ENCODE measurements around the gene FAT1.

The FAT1 gene

GRCh38 chr4:186554914-186555827 is 168.5 kb downstream of the FAT1 start, which contains the start of gene MTNR1A:
Gene MTNR1A, minus strand, starts transcription at chr4:186555567. Its CDS starts 202 bp downstream, at chr4:186555365.
- DNase-seq = peak; percentile 47

GRCh38 chr4:186554539-186554913 is 169.1 kb downstream of the FAT1 start:
- DNase-seq = peak; percentile 53

- peak; percentile 1 for DNase-seq
Measured at GRCh38 chr4:186553717-186554116, 169.9 kb downstream of the FAT1 start.

GRCh38 chr4:186551849-186552248 is 171.8 kb downstream of the FAT1 start:
- no peak for DNase-seq

- DNase-seq = no peak
Measured at GRCh38 chr4:186545436-186545835, 178.2 kb downstream of the FAT1 start.

- DNase-seq = no peak
Measured at GRCh38 chr4:186543206-186543605, 180.4 kb downstream of the FAT1 start.

GRCh38 chr4:186541801-186542200 is 181.9 kb downstream of the FAT1 start:
- no peak for DNase-seq

GRCh38 chr4:186537843-186538521 is 185.7 kb downstream of the FAT1 start:
- DNase-seq = no peak
